ENCODE data around the gene DRAP1.

Gene DRAP1

GRCh38 chr11:65965986-65966762 lies 46.9 kb downstream of the DRAP1 start:
- DNase-seq = no peak

GRCh38 chr11:65967329-65967934 lies 48.2 kb downstream of the DRAP1 start:
- no peak for DNase-seq

GRCh38 chr11:65968600-65969482 lies 49.6 kb downstream of the DRAP1 start:
- DNase-seq = no peak

All from retina (tissue), 1 donor.